GM19238 (cell line): ENCODE measurements around the gene SMAD6.
A peak's percentile ranks its signal among the peaks of the same experiment; 100 is the strongest.

ENCODE experiments used
- DNase-seq: peaks from one replicate; pipeline ENCODE4 v3.0.0; 2011; ENCODE audit warnings: low spot score; ENCODE audit not compliant: insufficient read length

The SMAD6 gene

GRCh38 chr15:66702035-66702786 is at the start of gene SMAD6:
TSS of gene SMAD6 (plus strand) at chr15:66702236. CDS start at chr15:66703259, 1,023 bp downstream.
- DNase-seq, result peak; percentile 63

- DNase-seq, result no peak
These were observed 49.2 kb upstream of the SMAD6 start for GRCh38 chr15:66652806-66653205.

GRCh38 chr15:66653398-66653797 is 48.6 kb upstream of the SMAD6 start:
- no peak for DNase-seq

GRCh38 chr15:66653852-66654251 is 48.2 kb upstream of the SMAD6 start:
- DNase-seq, result no peak

- no peak for DNase-seq
These were observed 47.7 kb upstream of the SMAD6 start for GRCh38 chr15:66654361-66654738.

GRCh38 chr15:66654739-66655375 is 47.2 kb upstream of the SMAD6 start:
- no peak for DNase-seq

GRCh38 chr15:66655511-66655910 is 46.5 kb upstream of the SMAD6 start:
- no peak for DNase-seq

GRCh38 chr15:66655997-66656396 is 46.0 kb upstream of the SMAD6 start:
- no peak for DNase-seq

- DNase-seq, result no peak
These were observed 44.6 kb upstream of the SMAD6 start for GRCh38 chr15:66657185-66658020.

- no peak for DNase-seq
These were observed 44.0 kb upstream of the SMAD6 start for GRCh38 chr15:66658044-66658443.

- DNase-seq, result no peak
These were observed 43.2 kb upstream of the SMAD6 start for GRCh38 chr15:66658855-66659254.

- DNase-seq, result no peak
These were observed 42.7 kb upstream of the SMAD6 start for GRCh38 chr15:66659384-66659783.

- no peak for DNase-seq
These were observed 40.5 kb upstream of the SMAD6 start for GRCh38 chr15:66661432-66662096.

GRCh38 chr15:66662522-66662921 is 39.5 kb upstream of the SMAD6 start:
- DNase-seq, result no peak

GRCh38 chr15:66663664-66664063 is 38.4 kb upstream of the SMAD6 start:
- DNase-seq, result no peak

GRCh38 chr15:66670175-66670574 is 31.9 kb upstream of the SMAD6 start:
- DNase-seq, result no peak

GRCh38 chr15:66670762-66671580 is 31.1 kb upstream of the SMAD6 start:
- DNase-seq, result no peak

GRCh38 chr15:66672867-66673266 is 29.2 kb upstream of the SMAD6 start:
- no peak for DNase-seq

- DNase-seq, result no peak
These were observed 28.4 kb upstream of the SMAD6 start for GRCh38 chr15:66673410-66674322.

GRCh38 chr15:66674756-66675155 is 27.3 kb upstream of the SMAD6 start:
- no peak for DNase-seq
